Pancreas (tissue), 10 donors: ENCODE results near the gene GUCY1A2. TPM values are rescaled to one million over a fixed set of nuclear protein-coding genes. Genes with fewer than 3 reads are reported as not detected.

Experiments
- ATAC-seq, 4 donors: fragments of 200-7000 bp; cut with Tn5 transposase; one replicate each; pipeline versions ENCODE4 v1.8.0 to v1.9.1; 2020; ENCODE audit warnings: mild to moderate bottlenecking in 4 of 4, moderate library complexity in 4 of 4
- DNase-seq, 6 donors: peaks; one replicate each; pipeline ENCODE4 v3.0.0-alpha.2; 2020
- FAIRE-seq: peaks from 2 replicates; lab custom pipeline; 2012; peaks lifted over from hg19 to GRCh38; lab: Jason Lieb, UNC
- H3K27ac ChIP-seq, 4 donors: fragments of 200-600 bp; sonication (generic); 1 replicate in 3 of 4; 2 replicates in 1 of 4; pipeline versions ENCODE4 v1.5.0 to v1.8.0; 2020
- H3K27me3 ChIP-seq, 4 donors: fragments of 200-600 bp; one replicate each; pipeline ENCODE4 v1.8.0; 2021
- H3K36me3 ChIP-seq, 3 donors: fragments of 200-600 bp; sonication (generic) in 1 of 3; one replicate each; pipeline versions ENCODE4 v1.5.0 to v1.8.0; 2020 to 2021
- H3K4me1 ChIP-seq, 3 donors: fragments of 200-600 bp; one replicate each; pipeline ENCODE4 v1.8.0; 2021
- H3K4me3 ChIP-seq, 4 donors: fragments of 200-600 bp; sonication (generic) in 2 of 4; one replicate each; pipeline versions ENCODE4 v1.5.0 to v1.8.0; 2020 to 2021
- H3K9me3 ChIP-seq, 4 donors: fragments of 200-600 bp; one replicate each; pipeline ENCODE4 v1.8.0; 2021
- WGBS, 2 donors: extraction: QIAGEN DNeasy Blood & Tissue Kit; methylation state at CpG; one replicate each; pipeline ENCODE4 v1.1.7; 2013; 5-methylcytosine and 5-hydroxymethylcytosine counted together
- intact Hi-C, 3 donors: fragments of 100-400 bp; cut with DNase I; formaldehyde crosslinking; loops; one replicate each; pipeline versions ENCODE4 v1.11.1 to v1.14.2; 2022
- polyA plus RNA-seq, 2 donors: library from polyadenylated mRNA; stranded (reverse); fragments of 200-250 nt; gene quantifications; one replicate each; pipeline ENCODE4 v1.2.3, GENCODE V29; 2013
- total RNA-seq, 6 donors: library from RNA; stranded (reverse); fragmentation: NEBNext Ultra II Directional in 4 of 6; extraction: Animal tissue kit (Norgen Biotek cat#: 25700) in 4 of 6; gene quantifications; one replicate each; pipeline versions ENCODE4 v1.2.1 to v1.2.4, GENCODE V29; 2021 to 2023
- TF ChIP-seq, protein P1 (sequence below), 4 donors: fragments of 200-600 bp; sonication (generic) in 3 of 4; IDR thresholded peaks; one replicate each; pipeline versions ENCODE4 v1.5.0 to v1.8.0; 2021; ENCODE audit warnings: antibody characterized with exemption in 4 of 4
- donor health status: healthy with polysubstance abuse.
- donor health status: DM: no; HTN: no; CAD: no; lungs with moderate emphysema.
- donor health status: DM: no; HTN: no; CAD: no.
- donor health status: control.
- donor health status: control.
- donor health status: Bipolar disorder and iron deficiency.
- donor health status: DM: yes; HTN: yes; CAD: no.
- donor health status: DM: no; HTN: no; CAD: no.
- donor health status: DM: no; HTN: no; CAD: no.
- donor health status: DM: yes; HTN: yes; CAD: no.

Gene GUCY1A2
- total and polyA plus RNA-seq, 8 donors: 1.1 to 14.5 (median 7.9) TPM

DNA sequence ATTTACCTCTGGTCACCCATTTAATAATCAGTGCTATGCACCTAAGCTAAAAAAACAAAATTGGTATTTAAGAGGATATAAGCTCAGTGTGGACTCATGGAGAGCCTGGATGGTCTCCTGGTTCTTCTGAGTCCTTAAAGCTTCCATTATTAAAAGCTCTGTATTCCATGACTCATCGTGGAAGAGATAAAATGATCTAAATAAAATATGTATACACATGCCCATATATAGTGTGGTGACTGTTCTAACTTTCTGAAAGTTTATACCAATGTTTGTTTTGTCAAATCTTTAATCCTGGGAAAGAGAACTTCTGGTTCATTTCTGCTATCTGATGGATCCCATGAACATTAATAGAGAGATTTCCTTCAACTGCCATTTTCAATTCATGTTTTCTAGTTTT is 375.9 kb downstream of the GUCY1A2 start:
- no peaks in the 10 kb centered on the region for H3K36me3 ChIP-seq
- no peak for ATAC-seq
- no peak overlapping the region for H3K27ac ChIP-seq
- peaks cover 0 to 4% (median 0%) of the 10 kb centered on the region in 4 donors for H3K9me3 ChIP-seq
- TF ChIP-seq, protein P1, sequence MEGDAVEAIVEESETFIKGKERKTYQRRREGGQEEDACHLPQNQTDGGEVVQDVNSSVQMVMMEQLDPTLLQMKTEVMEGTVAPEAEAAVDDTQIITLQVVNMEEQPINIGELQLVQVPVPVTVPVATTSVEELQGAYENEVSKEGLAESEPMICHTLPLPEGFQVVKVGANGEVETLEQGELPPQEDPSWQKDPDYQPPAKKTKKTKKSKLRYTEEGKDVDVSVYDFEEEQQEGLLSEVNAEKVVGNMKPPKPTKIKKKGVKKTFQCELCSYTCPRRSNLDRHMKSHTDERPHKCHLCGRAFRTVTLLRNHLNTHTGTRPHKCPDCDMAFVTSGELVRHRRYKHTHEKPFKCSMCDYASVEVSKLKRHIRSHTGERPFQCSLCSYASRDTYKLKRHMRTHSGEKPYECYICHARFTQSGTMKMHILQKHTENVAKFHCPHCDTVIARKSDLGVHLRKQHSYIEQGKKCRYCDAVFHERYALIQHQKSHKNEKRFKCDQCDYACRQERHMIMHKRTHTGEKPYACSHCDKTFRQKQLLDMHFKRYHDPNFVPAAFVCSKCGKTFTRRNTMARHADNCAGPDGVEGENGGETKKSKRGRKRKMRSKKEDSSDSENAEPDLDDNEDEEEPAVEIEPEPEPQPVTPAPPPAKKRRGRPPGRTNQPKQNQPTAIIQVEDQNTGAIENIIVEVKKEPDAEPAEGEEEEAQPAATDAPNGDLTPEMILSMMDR (IDR thresholded peaks at IDR 0.05): no peak
- H3K4me3 ChIP-seq: no peak overlapping the region
- DNase-seq: no peak
- no peak for FAIRE-seq
- H3K27me3 ChIP-seq: no peaks in the 10 kb centered on the region
- intact Hi-C loops: no loop called here
- WGBS, 2 donors: 43 to 53% methylated on average over 1 of the region's 1 CpG
- no peaks in the 10 kb centered on the region for H3K4me1 ChIP-seq

- DNase-seq: no peak
- intact Hi-C loops: no loop called here
- WGBS, 2 donors: 91 to 95% methylated on average over 3 of the region's 3 CpGs
- Histone ChIP-seq H3K4me1 (no peaks in the 10 kb centered on the region), H3K4me3 (no peak overlapping the region), H3K36me3 (no peaks in the 10 kb centered on the region), H3K9me3 (no peaks in the 10 kb centered on the region), H3K27me3 (no peaks in the 10 kb centered on the region), H3K27ac (no peak overlapping the region)
- ATAC-seq: no peak
- TF ChIP-seq, protein P1 (IDR thresholded peaks at IDR 0.05): no peak
- FAIRE-seq: no peak
Measured at GRCh38 chr11:106632283-106632682, 386.0 kb downstream of the GUCY1A2 start.

GRCh38 chr11:106627694-106628093 is 390.6 kb downstream of the GUCY1A2 start:
- no peaks in the 10 kb centered on the region for H3K27me3 ChIP-seq
- FAIRE-seq (no peak), ATAC-seq (no peak), DNase-seq (no peak)
- TF ChIP-seq, protein P1 (IDR thresholded peaks at IDR 0.05): no peak
- no peaks in the 10 kb centered on the region for H3K9me3 ChIP-seq
- no peak overlapping the region for H3K4me3 ChIP-seq
- no peaks in the 10 kb centered on the region for H3K36me3 ChIP-seq
- H3K4me1 ChIP-seq: no peaks in the 10 kb centered on the region
- H3K27ac ChIP-seq: no peak overlapping the region
- 72 to 84% methylated on average over 6 of the region's 6 CpGs for WGBS, 2 donors
- intact Hi-C loops: no loop called here

DNA sequence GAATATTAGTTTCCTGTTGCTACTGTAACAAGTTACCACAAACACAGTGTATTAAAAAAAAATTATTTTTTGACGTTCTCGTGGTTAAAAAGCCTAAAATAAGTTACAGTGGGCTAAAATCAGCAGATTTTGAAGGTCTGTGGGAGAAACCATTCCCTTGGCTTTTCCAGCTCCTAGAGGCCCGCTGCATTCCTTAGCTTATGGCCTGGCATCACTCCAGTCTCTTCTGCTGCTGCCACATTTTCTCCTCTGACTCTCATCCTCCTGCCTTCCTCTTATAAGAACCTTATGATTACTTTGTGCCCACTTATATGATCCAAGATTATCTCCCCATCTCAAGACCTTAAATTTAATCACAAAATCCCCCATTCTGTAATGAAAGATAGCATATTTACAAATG is 392.7 kb downstream of the GUCY1A2 start:
- H3K4me1 ChIP-seq: no peaks in the 10 kb centered on the region
- intact Hi-C loops: no loop called here
- no peak for ATAC-seq
- DNase-seq: no peak
- no peak for FAIRE-seq
- TF ChIP-seq, protein P1 (IDR thresholded peaks at IDR 0.05): no peak
- 70 to 74% methylated on average over 3 of the region's 3 CpGs for WGBS, 2 donors
- H3K4me3 ChIP-seq: no peak overlapping the region
- no peaks in the 10 kb centered on the region for H3K9me3 ChIP-seq
- H3K36me3 ChIP-seq: no peaks in the 10 kb centered on the region
- no peaks in the 10 kb centered on the region for H3K27me3 ChIP-seq
- no peak overlapping the region for H3K27ac ChIP-seq

- no peak for FAIRE-seq
- Histone ChIP-seq H3K4me3 (no peak overlapping the region), H3K27ac (no peak overlapping the region), H3K9me3 (no peaks in the 10 kb centered on the region), H3K36me3 (no peaks in the 10 kb centered on the region), H3K27me3 (no peaks in the 10 kb centered on the region), H3K4me1 (no peaks in the 10 kb centered on the region)
- intact Hi-C loops: no loop called here
- no peak for ATAC-seq
- WGBS, 2 donors: 70 to 74% methylated on average over 3 of the region's 3 CpGs
- TF ChIP-seq, protein P1 (IDR thresholded peaks at IDR 0.05): no peak
- no peak for DNase-seq
Measured at GRCh38 chr11:106624377-106624776, 393.9 kb downstream of the GUCY1A2 start.
